GM12878 (cell line): ENCODE data around the gene RAN. TPM values are rescaled to one million over a fixed set of nuclear protein-coding genes. Genes with fewer than 3 reads are reported as not detected.
"Not testable (repeated sequence)": the region's sequence is repeated elsewhere in the genome, so short reads cannot be mapped to it uniquely, and the experiment has no call there.

Experiments
- ATAC-seq: fragments of 200-7000 bp; cut with Tn5 transposase; 3 replicates; pipeline ENCODE4 v1.9.1; 2020; ENCODE audit warnings: mild to moderate bottlenecking, moderate library complexity
- BruUV-seq: library from RNA; stranded (reverse); fragments of 400-500 nt; replicated peaks from 2 replicates; lab custom pipeline; 2021; lab: Mats Ljungman, UMichigan
- CTCF ChIA-PET: fragments of 300-600 bp; sonication (Branson Sonifier 250); formaldehyde crosslinking; extraction: SDS; loops from one replicate; lab custom pipeline; 2021; ENCODE audit warnings: inconsistent platforms; lab: Yijun Ruan, JAX
- POLR2A ChIA-PET: fragments of 350-600 bp; formaldehyde crosslinking; extraction: SDS; loops from one replicate; lab custom pipeline; 2021; ENCODE audit warnings: inconsistent platforms; lab: Charles Lee
- RAD21 ChIA-PET: fragments of 300-600 bp; sonication (Branson Sonifier 250); formaldehyde crosslinking; loops from one replicate; lab custom pipeline; 2023; ENCODE audit warnings: antibody characterized with exemption; ENCODE audit not compliant: unreplicated experiment; lab: Charles Lee
- SMC1A ChIA-PET: fragments of 300-600 bp; sonication (Branson Sonifier 250); formaldehyde crosslinking; loops from one replicate; lab custom pipeline; 2023; ENCODE audit not compliant: unreplicated experiment, uncharacterized antibody; lab: Charles Lee
- DNase-seq: peaks from one replicate; pipeline ENCODE4 v3.0.0-alpha.2; 2011; ENCODE audit warnings: low read depth, low spot score
- FAIRE-seq: peaks from 3 replicates; lab custom pipeline; 2011; peaks lifted over from hg19 to GRCh38; lab: Jason Lieb, UNC
- H2AFZ ChIP-seq: 2 replicates; pipeline ENCODE4 v1.6.0; 2011; ENCODE audit warnings: low read depth, low read length, control low read depth; ENCODE audit not compliant: control insufficient read depth
- H3K27ac ChIP-seq: 2 replicates; pipeline ENCODE4 v1.5.1; 2011; ENCODE audit warnings: control low read depth; ENCODE audit not compliant: control insufficient read depth, insufficient read depth
- H3K27me3 ChIP-seq, 2 experiments: replicated peaks in 1 of 2; 2 replicates each; pipeline versions ENCODE4 v1.6.0 to v1.6.1; 2011; ENCODE audit warnings: low read length in 1 of 2; ENCODE audit not compliant: control insufficient read depth in 2 of 2, insufficient read depth in 2 of 2
- H3K36me3 ChIP-seq, 2 experiments: 2 replicates each; pipeline ENCODE4 v1.5.1; 2011; ENCODE audit warnings: low read length in 1 of 2; ENCODE audit not compliant: control insufficient read depth in 2 of 2, insufficient read depth in 2 of 2
- H3K4me1 ChIP-seq: 2 replicates; pipeline ENCODE4 v1.6.1; 2011; ENCODE audit warnings: mild to moderate bottlenecking, low read length, moderate library complexity, mixed read lengths; ENCODE audit not compliant: control insufficient read depth, insufficient read depth
- H3K4me2 ChIP-seq: 2 replicates; pipeline ENCODE4 v1.6.0; 2011; ENCODE audit warnings: control low read depth; ENCODE audit not compliant: control insufficient read depth, insufficient read depth
- H3K4me3 ChIP-seq: fragments of 200-600 bp; sonication (generic); 2 replicates; pipeline ENCODE4 v1.5.1; 2016
- H3K79me2 ChIP-seq: 2 replicates; pipeline ENCODE4 v1.6.0; 2011; ENCODE audit warnings: low read length; ENCODE audit not compliant: control insufficient read depth, insufficient read depth
- H3K9ac ChIP-seq: 2 replicates; pipeline ENCODE4 v1.8.0; 2011; ENCODE audit warnings: low read length, control low read depth, mixed read lengths; ENCODE audit not compliant: control insufficient read depth, insufficient read depth
- H3K9me3 ChIP-seq: replicated peaks from 3 replicates; pipeline ENCODE4 v1.5.1; 2011; ENCODE audit warnings: mild to moderate bottlenecking, low read length; ENCODE audit not compliant: control insufficient read depth, insufficient read depth
- H4K20me1 ChIP-seq: 2 replicates; pipeline ENCODE4 v1.6.0; 2011; ENCODE audit not compliant: control insufficient read depth, insufficient read depth
- ATF7 ChIP-seq: fragments of 450-650 bp; IDR thresholded peaks from 2 replicates; pipeline ENCODE4 v1.6.1; 2016; ENCODE audit warnings: low read depth, mild to moderate bottlenecking
- POLR2AphosphoS2 ChIP-seq: IDR thresholded peaks from 2 replicates; pipeline ENCODE4 v1.6.1; 2011; ENCODE audit warnings: low read depth, mild to moderate bottlenecking, low read length, improper control_type of control experiment, moderate library complexity
- SREBF2 ChIP-seq: IDR thresholded peaks from 2 replicates; pipeline ENCODE4 v1.6.1; 2012; ENCODE audit warnings: mild to moderate bottlenecking, low read length
- TCF3 ChIP-seq: IDR thresholded peaks from 2 replicates; pipeline ENCODE4 v1.6.1; 2012; ENCODE audit warnings: low read depth, mild to moderate bottlenecking, low read length, borderline replicate concordance; ENCODE audit not compliant: insufficient read depth
- YBX1 ChIP-seq: fragments of 450-650 bp; IDR thresholded peaks from 2 replicates; pipeline ENCODE4 v1.6.1; 2016; ENCODE audit warnings: antibody characterized with exemption
- WGBS: methylation state at CpG from one replicate; pipeline ENCODE4 v1.1.6; 2016; ENCODE audit warnings: low lambda C conversion rate; ENCODE audit not compliant: insufficient replicate concordance, insufficient coverage; ENCODE audit errors: missing lambda C conversion rate; 5-methylcytosine and 5-hydroxymethylcytosine counted together
- in situ Hi-C: fragments of 300-500 bp; cut with MboI; formaldehyde crosslinking; loops from 9 replicates; pipeline ENCODE4 v1.14.3; 2018; ENCODE audit warnings: mixed read lengths
- intact Hi-C: fragments of 100-400 bp; cut with micrococcal nuclease; formaldehyde crosslinking; loops from one replicate; pipeline ENCODE4 v1.14.2; 2022; ENCODE audit not compliant: unreplicated experiment
- polyA plus RNA-seq, 11 experiments: library from polyadenylated mRNA; depleted of rRNA in 4 of 11; unstranded in 6 of 11; stranded (reverse) in 5 of 11; fragments of >200 nt; fragmentation: Nextera tagmentation in 4 of 11; fragmentation: Illumina TruSeq in 1 of 11; extraction: Ambion mirVana in 4 of 11; extraction: Trizol in 1 of 11; gene quantifications; 1 replicate in 1 of 11; 2 replicates in 10 of 11; pipeline versions ENCODE4 v1.2.1 to v1.2.3, GENCODE V29; 2011 to 2016; ENCODE audit warnings: inconsistent platforms in 2 of 11, missing spikeins in 2 of 11, low read depth in 1 of 11
- total RNA-seq, 4 experiments: library from RNA; depleted of rRNA in 3 of 4; stranded (reverse); fragments of >200 nt in 3 of 4; fragmentation: Illumina TruSeq in 1 of 4; extraction: Trizol in 1 of 4; gene quantifications; 2 replicates each; pipeline versions ENCODE4 v1.2.1 to v1.2.3, GENCODE V29; 2013 to 2021
- TF ChIP-seq, protein P1 (sequence below): fragments of 450-650 bp; IDR thresholded peaks from 2 replicates; pipeline ENCODE4 v1.6.1; 2016; ENCODE audit warnings: mild to moderate bottlenecking
- TF ChIP-seq, protein P2 (sequence below): IDR thresholded peaks from 2 replicates; pipeline ENCODE4 v1.6.1; 2012; ENCODE audit warnings: low read depth, low read length, improper control_type of control experiment
- TF ChIP-seq, protein P3 (sequence below): IDR thresholded peaks from 2 replicates; pipeline ENCODE4 v1.6.1; 2012; ENCODE audit warnings: low read depth, low read length, improper control_type of control experiment

RAN gene
- total and polyA plus RNA-seq, 10 of the 15 experiments (the other 5 are each of a cell fraction or from before 2014, with no cell fraction given), result 1,598 to 3,769 (median 2,845) TPM

DNA sequence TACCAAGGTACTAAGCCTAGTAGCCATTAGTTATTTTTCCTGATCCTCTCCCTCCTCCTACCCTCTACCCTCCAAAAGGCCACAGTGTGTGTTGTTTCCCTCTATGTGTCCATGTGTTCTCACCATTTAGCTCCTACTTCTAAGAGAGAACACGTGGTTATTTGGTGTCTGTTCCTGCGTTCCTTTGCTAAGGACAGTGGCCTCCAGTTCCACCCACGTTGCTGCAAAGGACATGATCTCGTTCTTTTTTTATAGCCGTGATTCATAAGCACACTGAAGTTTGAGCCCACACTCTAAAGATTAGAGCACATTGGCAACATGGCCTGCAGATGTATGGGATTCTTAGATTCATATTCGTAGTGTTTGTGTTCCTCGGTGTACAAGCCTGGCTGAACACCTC, 24.8 kb upstream of the RAN start:
- Histone ChIP-seq H3K27ac (no peak overlapping the region), H3K4me1 (no peaks in the 10 kb centered on the region), H3K9me3 (no peaks in the 10 kb centered on the region), H3K4me2 (no peak overlapping the region), H3K36me3 (no peaks in the 10 kb centered on the region), H3K9ac (no peak overlapping the region), H2AFZ (no peak overlapping the region), H3K27me3 (no peaks in the 10 kb centered on the region), H3K4me3 (no peak overlapping the region)
- no TSS peak for BruUV-seq
- ChIA-PET RAD21 (no interaction called here), CTCF (interaction anchor here (0.6 to 1.8 kb wide), 3 partner anchors 10 to 453 kb away, joined by 3 to 5 read pairs (median 5); no protein-coding TSS in a partner anchor), POLR2A (no interaction called here), SMC1A (no interaction called here)
- intact Hi-C loops, result no loop called here
- 54% methylated on average over 7 of the region's 7 CpGs for WGBS
- in situ Hi-C loops, result no loop called here
- no peak for FAIRE-seq
- no peak for ATAC-seq
- DNase-seq, result no peak
- TF ChIP-seq TCF3 (no peak), YBX1 (no peak), SREBF2 (no peak), POLR2AphosphoS2 (no peak), ATF7 (no peak)
- TF ChIP-seq, protein P1, sequence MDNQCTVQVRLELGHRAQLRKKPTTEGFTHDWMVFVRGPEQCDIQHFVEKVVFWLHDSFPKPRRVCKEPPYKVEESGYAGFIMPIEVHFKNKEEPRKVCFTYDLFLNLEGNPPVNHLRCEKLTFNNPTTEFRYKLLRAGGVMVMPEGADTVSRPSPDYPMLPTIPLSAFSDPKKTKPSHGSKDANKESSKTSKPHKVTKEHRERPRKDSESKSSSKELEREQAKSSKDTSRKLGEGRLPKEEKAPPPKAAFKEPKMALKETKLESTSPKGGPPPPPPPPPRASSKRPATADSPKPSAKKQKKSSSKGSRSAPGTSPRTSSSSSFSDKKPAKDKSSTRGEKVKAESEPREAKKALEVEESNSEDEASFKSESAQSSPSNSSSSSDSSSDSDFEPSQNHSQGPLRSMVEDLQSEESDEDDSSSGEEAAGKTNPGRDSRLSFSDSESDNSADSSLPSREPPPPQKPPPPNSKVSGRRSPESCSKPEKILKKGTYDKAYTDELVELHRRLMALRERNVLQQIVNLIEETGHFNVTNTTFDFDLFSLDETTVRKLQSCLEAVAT, result no peak
- TF ChIP-seq, protein P2, sequence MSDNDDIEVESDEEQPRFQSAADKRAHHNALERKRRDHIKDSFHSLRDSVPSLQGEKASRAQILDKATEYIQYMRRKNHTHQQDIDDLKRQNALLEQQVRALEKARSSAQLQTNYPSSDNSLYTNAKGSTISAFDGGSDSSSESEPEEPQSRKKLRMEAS, result no peak
- TF ChIP-seq, protein P3, sequence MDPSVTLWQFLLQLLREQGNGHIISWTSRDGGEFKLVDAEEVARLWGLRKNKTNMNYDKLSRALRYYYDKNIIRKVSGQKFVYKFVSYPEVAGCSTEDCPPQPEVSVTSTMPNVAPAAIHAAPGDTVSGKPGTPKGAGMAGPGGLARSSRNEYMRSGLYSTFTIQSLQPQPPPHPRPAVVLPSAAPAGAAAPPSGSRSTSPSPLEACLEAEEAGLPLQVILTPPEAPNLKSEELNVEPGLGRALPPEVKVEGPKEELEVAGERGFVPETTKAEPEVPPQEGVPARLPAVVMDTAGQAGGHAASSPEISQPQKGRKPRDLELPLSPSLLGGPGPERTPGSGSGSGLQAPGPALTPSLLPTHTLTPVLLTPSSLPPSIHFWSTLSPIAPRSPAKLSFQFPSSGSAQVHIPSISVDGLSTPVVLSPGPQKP, result no peak
- TF ChIP-seq, all 136 proteins: peak for 0
- Histone ChIP-seq H3K79me2 (no peaks in the 10 kb centered on the region), H4K20me1 (no peaks in the 10 kb centered on the region)

DNA sequence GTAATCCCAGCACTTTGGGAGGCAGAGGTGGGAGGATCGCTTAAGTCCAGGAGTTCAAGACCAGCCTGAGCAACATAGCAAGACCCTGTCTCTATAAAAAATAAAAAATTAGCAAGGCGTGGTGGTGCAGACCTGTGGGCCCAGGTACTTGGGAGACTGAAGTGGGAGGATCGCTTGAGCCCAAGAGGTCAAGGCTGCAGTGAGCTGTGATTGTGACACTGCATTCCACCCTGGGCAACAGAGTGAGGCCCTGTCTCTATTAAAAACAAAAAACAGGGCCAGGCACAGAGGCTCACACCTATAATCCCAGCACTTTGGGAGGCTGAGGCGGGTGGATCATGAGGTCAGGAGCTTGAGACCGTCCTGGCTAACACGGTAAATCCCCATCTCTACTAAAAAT, 23.8 kb upstream of the RAN start:
- SMC1A ChIA-PET, intact Hi-C loops, H3K4me3 ChIP-seq, POLR2A ChIA-PET, H3K79me2 ChIP-seq, RAD21 ChIA-PET, FAIRE-seq, H3K36me3 ChIP-seq, H3K4me1 ChIP-seq, H3K27me3 ChIP-seq, CTCF ChIA-PET, H3K9ac ChIP-seq, H2AFZ ChIP-seq, BruUV-seq, DNase-seq, H4K20me1 ChIP-seq, H3K4me2 ChIP-seq, H3K27ac ChIP-seq, H3K9me3 ChIP-seq, in situ Hi-C loops, ATAC-seq: not testable (repeated sequence)
- WGBS, result 67% methylated on average over 6 of the region's 6 CpGs

DNA sequence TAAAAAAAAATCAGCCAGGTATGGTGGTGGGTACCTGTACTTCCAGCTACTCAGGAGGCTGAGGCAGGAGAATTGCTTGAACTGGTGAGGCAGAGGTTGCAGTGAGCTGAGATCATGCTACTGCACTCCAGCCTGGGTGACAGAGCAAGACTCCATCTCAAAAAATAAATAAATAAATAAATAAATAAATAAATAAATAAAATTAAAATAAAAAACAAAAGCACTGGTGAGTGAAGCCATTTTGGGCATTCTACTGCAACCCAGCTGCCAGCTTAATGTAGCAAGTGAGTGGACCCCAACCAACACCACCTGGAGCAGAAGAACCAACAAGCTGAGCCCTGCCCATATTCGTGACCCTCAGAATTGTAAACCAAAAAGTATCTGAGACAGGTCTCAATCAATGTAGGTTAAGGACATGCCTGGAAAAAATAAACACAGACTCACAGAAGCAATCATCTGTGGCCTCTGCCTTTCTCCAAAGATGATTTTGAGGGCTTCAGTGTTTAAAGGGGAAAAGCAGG, 23.0 kb upstream of the RAN start:
- H2AFZ ChIP-seq, FAIRE-seq, RAD21 ChIA-PET, in situ Hi-C loops, CTCF ChIA-PET, DNase-seq, H3K9me3 ChIP-seq, POLR2A ChIA-PET, H3K27me3 ChIP-seq, H3K9ac ChIP-seq, H3K4me1 ChIP-seq, ATAC-seq, intact Hi-C loops, H3K27ac ChIP-seq, H3K79me2 ChIP-seq, BruUV-seq, H4K20me1 ChIP-seq, SMC1A ChIA-PET, H3K36me3 ChIP-seq, H3K4me3 ChIP-seq, H3K4me2 ChIP-seq: not testable (repeated sequence)
- WGBS, result 0% methylated on average over 1 of the region's 1 CpG
